Vagina (tissue), 2 donors: Measurements from ENCODE around the gene IFT122.

ENCODE experiments used
- POLR2A ChIP-seq, 2 donors: fragments of 450-650 bp; IDR thresholded peaks; one replicate each; pipeline ENCODE4 v1.6.1; 2017; ENCODE audit warnings: antibody characterized with exemption in 2 of 2, mild to moderate bottlenecking in 2 of 2, moderate library complexity in 2 of 2
- POLR2AphosphoS5 ChIP-seq, 2 donors: sonication (generic); formaldehyde crosslinking; IDR thresholded peaks; one replicate each; pipeline ENCODE4 v1.9.0; 2017; ENCODE audit warnings: antibody characterized with exemption in 2 of 2, mild to moderate bottlenecking in 2 of 2, low read depth in 1 of 2; ENCODE audit not compliant: insufficient read depth in 1 of 2
- TF ChIP-seq, protein P1 (sequence below), 3 experiments: fragments of 450-650 bp in 2 of 3; fragments of 200-600 bp in 1 of 3; sonication (generic) in 1 of 3; IDR thresholded peaks; one replicate each; pipeline ENCODE4 v1.5.1; 2017 to 2019; ENCODE audit warnings: antibody characterized with exemption in 3 of 3, mild to moderate bottlenecking in 2 of 3, moderate library complexity in 2 of 3

DNA sequence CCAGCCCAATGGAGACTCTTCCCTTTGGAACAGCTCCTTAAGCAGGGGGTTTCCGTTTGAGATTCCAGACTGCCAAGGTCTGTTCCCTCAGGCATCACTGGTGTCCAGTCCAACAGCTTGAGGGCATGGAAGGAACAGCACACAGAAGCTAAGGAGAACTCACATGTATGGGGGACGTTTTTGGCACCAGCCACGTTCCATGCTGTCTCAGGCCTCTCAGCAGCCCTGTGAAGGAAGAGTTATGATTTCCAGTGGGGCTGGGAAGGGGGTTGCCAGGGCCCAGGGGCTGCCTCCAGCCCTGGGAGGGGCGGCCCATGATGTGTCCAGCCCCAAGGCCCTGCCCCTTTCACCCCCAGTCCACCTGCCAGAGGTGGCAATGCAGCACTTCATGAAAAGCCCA lies 80.9 kb downstream of the IFT122 start:
- TF ChIP-seq POLR2A (IDR thresholded peaks at IDR 0.05) (no peak), POLR2AphosphoS5 (IDR thresholded peaks at IDR 0.05; ENCODE audit: insufficient read depth in 1 of 2, low read depth in 1 of 2) (no peak)
- TF ChIP-seq, protein P1, sequence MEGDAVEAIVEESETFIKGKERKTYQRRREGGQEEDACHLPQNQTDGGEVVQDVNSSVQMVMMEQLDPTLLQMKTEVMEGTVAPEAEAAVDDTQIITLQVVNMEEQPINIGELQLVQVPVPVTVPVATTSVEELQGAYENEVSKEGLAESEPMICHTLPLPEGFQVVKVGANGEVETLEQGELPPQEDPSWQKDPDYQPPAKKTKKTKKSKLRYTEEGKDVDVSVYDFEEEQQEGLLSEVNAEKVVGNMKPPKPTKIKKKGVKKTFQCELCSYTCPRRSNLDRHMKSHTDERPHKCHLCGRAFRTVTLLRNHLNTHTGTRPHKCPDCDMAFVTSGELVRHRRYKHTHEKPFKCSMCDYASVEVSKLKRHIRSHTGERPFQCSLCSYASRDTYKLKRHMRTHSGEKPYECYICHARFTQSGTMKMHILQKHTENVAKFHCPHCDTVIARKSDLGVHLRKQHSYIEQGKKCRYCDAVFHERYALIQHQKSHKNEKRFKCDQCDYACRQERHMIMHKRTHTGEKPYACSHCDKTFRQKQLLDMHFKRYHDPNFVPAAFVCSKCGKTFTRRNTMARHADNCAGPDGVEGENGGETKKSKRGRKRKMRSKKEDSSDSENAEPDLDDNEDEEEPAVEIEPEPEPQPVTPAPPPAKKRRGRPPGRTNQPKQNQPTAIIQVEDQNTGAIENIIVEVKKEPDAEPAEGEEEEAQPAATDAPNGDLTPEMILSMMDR (IDR thresholded peaks at IDR 0.05), result no peak
